HepG2 (cell line): ENCODE data around the gene PNMA3. TPM values are rescaled to one million over a fixed set of nuclear protein-coding genes. Genes with fewer than 3 reads are reported as not detected.
A peak's percentile ranks its signal among the peaks of the same experiment; 100 is the strongest.

Experiments used
- ATAC-seq: fragments of 200-7000 bp; cut with Tn5 transposase; 3 replicates; pipeline ENCODE4 v1.9.1; 2020; ENCODE audit warnings: mild to moderate bottlenecking, moderate library complexity
- BruUV-seq: library from RNA; stranded (reverse); fragments of 400-500 nt; replicated peaks from 2 replicates; lab custom pipeline; 2021; lab: Mats Ljungman, UMichigan
- CTCF ChIA-PET: fragments of 300-600 bp; formaldehyde crosslinking; extraction: SDS; loops from one replicate; lab custom pipeline; 2021; ENCODE audit warnings: low total read pairs, inconsistent platforms, low intra/inter-chr PET ratio; lab: Yijun Ruan, JAX
- POLR2A ChIA-PET: fragments of 350-600 bp; sonication (Branson Sonifier 250); formaldehyde crosslinking; loops from one replicate; lab custom pipeline; 2020; ENCODE audit warnings: antibody characterized with exemption, inconsistent platforms; lab: Yijun Ruan, JAX
- DNase-seq: peaks from one replicate; pipeline ENCODE4 v3.0.0-alpha.2; 2015; ENCODE audit warnings: low spot score
- FAIRE-seq: peaks from 3 replicates; lab custom pipeline; 2011; peaks lifted over from hg19 to GRCh38; lab: Jason Lieb, UNC
- H2AFZ ChIP-seq: one replicate; pipeline ENCODE4 v1.6.1; 2011; ENCODE audit warnings: low read length, inconsistent platforms
- H3K27ac ChIP-seq: fragments of 300-600 bp; 3 replicates; pipeline ENCODE4 v1.8.0; 2011; ENCODE audit warnings: mixed run types, mild to moderate bottlenecking, mixed read lengths, low read length, inconsistent platforms; ENCODE audit not compliant: insufficient read depth; ENCODE audit errors: extremely low read length
- H3K27me3 ChIP-seq, 2 experiments: fragments of 200-600 bp in 1 of 2; 2 replicates in 1 of 2; 3 replicates in 1 of 2; pipeline versions ENCODE4 v1.6.0 to v1.8.0; 2011; ENCODE audit warnings: low read length in 2 of 2, mild to moderate bottlenecking in 2 of 2, moderate library complexity in 2 of 2, inconsistent platforms in 1 of 2; ENCODE audit not compliant: insufficient read depth in 2 of 2, control insufficient read depth in 1 of 2
- H3K36me3 ChIP-seq, 2 experiments: fragments of 200-600 bp in 1 of 2; replicated peaks in 1 of 2; 2 replicates in 1 of 2; 3 replicates in 1 of 2; pipeline versions ENCODE4 v1.5.1 to v1.8.0; 2011; ENCODE audit warnings: low read length in 2 of 2, inconsistent platforms in 1 of 2; ENCODE audit not compliant: insufficient read depth in 2 of 2, control insufficient read depth in 1 of 2
- H3K4me1 ChIP-seq: 2 replicates; pipeline ENCODE4 v1.5.1; 2012; ENCODE audit warnings: low read length, inconsistent platforms; ENCODE audit not compliant: insufficient read depth
- H3K4me2 ChIP-seq: 2 replicates; pipeline ENCODE4 v1.6.0; 2011; ENCODE audit warnings: low read depth, low read length, inconsistent platforms
- H3K4me3 ChIP-seq, 3 experiments: fragments of 200-600 bp in 1 of 3; sonication (generic), shearing (Covaris generic) in 1 of 3; replicated peaks in 1 of 3; 2 replicates each; pipeline ENCODE4 v1.5.1; 2011 to 2016; ENCODE audit warnings: low read length in 3 of 3, inconsistent platforms in 2 of 3, low read depth in 2 of 3, mild to moderate bottlenecking in 2 of 3, control low read depth in 1 of 3, mixed read lengths in 1 of 3; ENCODE audit not compliant: insufficient read depth in 1 of 3
- H3K79me2 ChIP-seq: one replicate; pipeline ENCODE4 v1.6.1; 2011; ENCODE audit warnings: low read length, inconsistent platforms; ENCODE audit not compliant: insufficient read depth
- H3K9ac ChIP-seq: 2 replicates; pipeline ENCODE4 v1.6.0; 2011; ENCODE audit warnings: mild to moderate bottlenecking, low read depth, low read length, inconsistent platforms; ENCODE audit not compliant: insufficient read depth
- H3K9me3 ChIP-seq: 2 replicates; pipeline ENCODE4 v1.5.1; 2012; ENCODE audit warnings: mild to moderate bottlenecking, low read length
- H4K20me1 ChIP-seq: 2 replicates; pipeline ENCODE4 v1.6.0; 2011; ENCODE audit warnings: inconsistent platforms, mild to moderate bottlenecking, low read length, moderate library complexity; ENCODE audit not compliant: insufficient read depth
- NFRKB ChIP-seq: fragments of 450-650 bp; IDR thresholded peaks from 2 replicates; pipeline ENCODE4 v1.6.1; 2017
- NONO ChIP-seq, 2 experiments: fragments of 450-650 bp in 1 of 2; sonication (generic) in 1 of 2; formaldehyde crosslinking in 1 of 2; IDR thresholded peaks in 1 of 2; conservative IDR thresholded peaks in 1 of 2; 2 replicates each; pipeline versions ENCODE4 v1.6.1 to v1.8.0; 2017 to 2022; ENCODE audit warnings: mild to moderate bottlenecking in 1 of 2, missing genetic modification reagents in 1 of 2, moderate library complexity in 1 of 2
- TMF1 ChIP-seq: sonication (generic); formaldehyde crosslinking; IDR thresholded peaks from 2 replicates; pipeline ENCODE4 v1.8.1; 2022; ENCODE audit warnings: low read depth, missing genetic modification reagents
- ZBTB40 ChIP-seq, 2 experiments: fragments of 450-650 bp in 1 of 2; sonication (generic) in 1 of 2; formaldehyde crosslinking in 1 of 2; IDR thresholded peaks; 2 replicates each; pipeline versions ENCODE4 v1.6.1 to v1.8.0; 2016 to 2022; ENCODE audit warnings: antibody characterized with exemption in 1 of 2, mild to moderate bottlenecking in 1 of 2, missing genetic modification reagents in 1 of 2
- ZNF430 ChIP-seq: sonication (generic); formaldehyde crosslinking; IDR thresholded peaks from 2 replicates; pipeline ENCODE4 v1.9.0; 2021; ENCODE audit warnings: mild to moderate bottlenecking, missing genetic modification reagents
- ZNF646 ChIP-seq: sonication (generic); formaldehyde crosslinking; IDR thresholded peaks from 2 replicates; pipeline ENCODE4 v1.9.0; 2021; ENCODE audit warnings: mild to moderate bottlenecking, missing genetic modification reagents
- WGBS: methylation state at CpG from one replicate; pipeline ENCODE4 v1.1.6; 2017; ENCODE audit warnings: low lambda C conversion rate; 5-methylcytosine and 5-hydroxymethylcytosine counted together
- in situ Hi-C: cut with HindIII; loops from 2 replicates; pipeline ENCODE4 v1.10.0; 2017; ENCODE audit warnings: low pct_unique_long_range_greater_than_20kb; ENCODE audit not compliant: extremely low pct_ligation_motif_present
- intact Hi-C: fragments of 100-400 bp; cut with micrococcal nuclease; formaldehyde crosslinking; loops from one replicate; pipeline ENCODE4 v1.10.0; 2022; ENCODE audit not compliant: unreplicated experiment
- polyA plus RNA-seq, 8 experiments: library from polyadenylated mRNA; depleted of rRNA in 3 of 8; stranded (reverse) in 7 of 8; unstranded in 1 of 8; fragments of >200 nt; fragmentation: Illumina TruSeq in 4 of 8; extraction: Trizol in 4 of 8; gene quantifications; 2 replicates each; pipeline versions ENCODE4 v1.2.1 to v1.2.3, GENCODE V29; 2011 to 2016; ENCODE audit warnings: low read depth in 4 of 8, missing spikeins in 1 of 8, mixed read lengths in 1 of 8; ENCODE audit not compliant: insufficient read depth in 1 of 8
- total RNA-seq, 5 experiments: library from RNA; depleted of rRNA; stranded (reverse); fragments of >200 nt; fragmentation: Illumina TruSeq; extraction: Trizol; gene quantifications; 2 replicates each; pipeline ENCODE4 v1.2.3, GENCODE V29; 2016; ENCODE audit warnings: low read depth in 1 of 5

The PNMA3 gene
- total and polyA plus RNA-seq, 2 of the 13 experiments (the other 11 are each of a cell fraction or from before 2014, with no cell fraction given) = not detected

DNA sequence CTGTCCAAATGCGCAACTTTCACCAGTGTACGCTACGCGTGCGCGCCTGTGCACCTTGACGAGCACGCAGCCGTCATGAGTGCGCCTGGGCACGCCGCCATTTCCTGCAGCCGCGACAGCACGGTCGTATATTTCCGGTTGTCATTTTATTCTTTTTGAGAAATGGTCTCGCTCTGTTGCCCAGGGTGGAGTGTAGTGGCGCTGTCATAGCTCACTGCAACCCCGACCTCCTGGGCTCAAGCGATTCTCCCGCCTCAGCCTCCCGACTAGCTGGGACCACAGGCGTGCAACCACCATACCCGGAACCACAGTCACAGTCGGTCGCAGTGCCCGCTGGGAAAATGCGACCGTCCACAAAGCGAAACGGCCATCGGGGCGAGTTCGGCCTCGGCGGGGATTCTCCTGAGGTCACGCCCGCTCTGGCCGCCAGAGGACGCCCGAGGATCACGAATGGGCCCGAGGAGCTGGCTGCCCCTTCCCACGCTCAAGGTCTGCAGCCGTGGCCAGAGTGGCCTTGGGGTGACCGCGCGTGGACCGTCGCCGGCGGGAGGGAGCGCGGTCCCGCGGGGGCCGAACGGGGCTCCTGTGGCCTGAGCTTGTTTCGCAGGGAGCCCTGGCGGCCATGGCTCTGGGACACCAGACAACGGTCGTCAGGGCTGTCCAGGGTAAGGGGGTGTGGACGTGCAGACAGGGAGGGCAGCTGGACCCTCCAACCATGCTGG is 23.7 kb upstream of the PNMA3 start:
- CTCF ChIA-PET = no interaction called here
- Histone ChIP-seq H3K27ac (no peak overlapping the region), H2AFZ (no peak overlapping the region), H3K9ac (no peak overlapping the region), H3K79me2 (no peaks in the 10 kb centered on the region), H3K27me3 (no peaks in the 10 kb centered on the region), H3K4me1 (0 out of 2 replicates have a peak, but pooled peaks cover 9% of the 10 kb centered on the region), H3K9me3 (no peaks in the 10 kb centered on the region), H3K4me3 (peak overlapping the region in 2 of 3 experiments; percentile 17 to 60; a peak in 3 of 6 replicates), H3K36me3 (no peaks in the 10 kb centered on the region), H4K20me1 (no peaks in the 10 kb centered on the region), H3K4me2 (peak overlapping the region; percentile 70)
- ATAC-seq (peak; percentile 83), FAIRE-seq (peak; percentile 37), DNase-seq (peak; percentile 21)
- POLR2A ChIA-PET = no interaction called here
- in situ Hi-C loops (loop anchor here (5.0 to 10.0 kb wide), 2 partner anchors 90 to 382 kb away; partner anchors contain the start of gene ZFP92), intact Hi-C loops (no loop called here)
- BruUV-seq = no TSS peak
- WGBS = 93% methylated on average over 19 of the region's 64 CpGs
- TF ChIP-seq NONO (IDR thresholded peaks at IDR 0.05) = no peak
- 0 out of 2 replicates have a peak, but pooled peaks have one; percentile 24 for TF ChIP-seq NONO (CRISPR knock-in tag; conservative IDR thresholded peaks at IDR 0.05)
- no peak for TF ChIP-seq NFRKB
- TF ChIP-seq ZBTB40 (IDR thresholded peaks at IDR 0.05) = no peak
- no peak for TF ChIP-seq ZBTB40 (CRISPR knock-in tag; IDR thresholded peaks at IDR 0.05)
- TF ChIP-seq ZNF430 (CRISPR knock-in tag) = no peak
- no peak for TF ChIP-seq TMF1 (CRISPR knock-in tag)
- TF ChIP-seq ZNF646 = no peak
